ENCODE measurements around the gene SLC18A3. TPM values are rescaled to one million over a fixed set of nuclear protein-coding genes. Genes with fewer than 3 reads are reported as not detected.

Gene SLC18A3
- total RNA-seq, 4 donors from 2014 or later: 0.27 to 1.5 TPM; not detected in 2

DNA sequence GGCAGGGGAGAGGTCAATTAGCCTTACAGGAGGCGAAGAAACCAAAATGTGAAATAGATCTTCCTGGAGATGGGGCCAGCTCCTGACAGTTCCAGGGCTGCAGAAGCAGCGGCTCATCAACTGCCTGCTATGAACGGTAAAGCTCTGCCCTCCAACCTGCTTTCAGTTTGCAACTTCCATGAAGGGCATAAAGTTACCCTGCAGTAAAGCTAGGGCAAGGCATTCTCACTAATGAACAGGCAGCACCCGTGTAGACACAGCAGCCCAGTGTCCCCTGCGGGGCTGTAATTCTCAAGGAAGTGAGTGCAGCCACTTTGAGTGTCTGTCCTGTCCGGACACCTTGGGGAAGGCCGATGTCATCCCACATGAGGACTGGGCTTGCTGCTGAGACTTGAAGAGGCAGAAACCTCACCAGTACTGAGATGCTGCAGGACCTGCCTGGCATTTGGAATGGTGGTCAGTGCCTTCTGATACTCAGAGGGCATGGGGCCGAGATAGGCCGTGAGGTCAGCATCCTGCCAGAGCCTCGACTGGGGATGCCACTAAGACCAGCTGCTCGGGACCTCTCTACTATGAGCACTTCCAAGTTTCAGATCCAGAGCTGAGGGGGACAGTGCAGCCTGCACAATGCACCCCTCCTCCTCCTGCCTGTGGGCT is 43.3 kb downstream of the SLC18A3 start:
- TF ChIP-seq POLR2AphosphoS5 (IDR thresholded peaks at IDR 0.05) (no peak), POLR2A (IDR thresholded peaks at IDR 0.05) (no peak), EP300 (IDR thresholded peaks at IDR 0.05; ENCODE audit: low read depth) (no peak)
- TF ChIP-seq, protein P1, sequence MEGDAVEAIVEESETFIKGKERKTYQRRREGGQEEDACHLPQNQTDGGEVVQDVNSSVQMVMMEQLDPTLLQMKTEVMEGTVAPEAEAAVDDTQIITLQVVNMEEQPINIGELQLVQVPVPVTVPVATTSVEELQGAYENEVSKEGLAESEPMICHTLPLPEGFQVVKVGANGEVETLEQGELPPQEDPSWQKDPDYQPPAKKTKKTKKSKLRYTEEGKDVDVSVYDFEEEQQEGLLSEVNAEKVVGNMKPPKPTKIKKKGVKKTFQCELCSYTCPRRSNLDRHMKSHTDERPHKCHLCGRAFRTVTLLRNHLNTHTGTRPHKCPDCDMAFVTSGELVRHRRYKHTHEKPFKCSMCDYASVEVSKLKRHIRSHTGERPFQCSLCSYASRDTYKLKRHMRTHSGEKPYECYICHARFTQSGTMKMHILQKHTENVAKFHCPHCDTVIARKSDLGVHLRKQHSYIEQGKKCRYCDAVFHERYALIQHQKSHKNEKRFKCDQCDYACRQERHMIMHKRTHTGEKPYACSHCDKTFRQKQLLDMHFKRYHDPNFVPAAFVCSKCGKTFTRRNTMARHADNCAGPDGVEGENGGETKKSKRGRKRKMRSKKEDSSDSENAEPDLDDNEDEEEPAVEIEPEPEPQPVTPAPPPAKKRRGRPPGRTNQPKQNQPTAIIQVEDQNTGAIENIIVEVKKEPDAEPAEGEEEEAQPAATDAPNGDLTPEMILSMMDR (IDR thresholded peaks at IDR 0.05): no peak
- Histone ChIP-seq H3K4me1 (no peaks in the 10 kb centered on the region), H3K27me3 (no peaks in the 10 kb centered on the region), H3K36me3 (no peaks in the 10 kb centered on the region), H3K4me3 (no peak overlapping the region), H3K27ac (no peak overlapping the region), H3K9me3 (no peaks in the 10 kb centered on the region)
- DNase-seq: no peak
- intact Hi-C loops (cut with DNase I; ENCODE audit: low total_unique reads): no loop called here
- in situ Hi-C loops (cut with MboI; ENCODE audit: low pct_ligation_motif_present in 1 of 4, low pct_unique_long_range_greater_than_20kb in 1 of 4, low sequenced_read_pairs in 3 of 4): no loop called here
- WGBS, 2 donors (ENCODE audit: low coverage in 1 of 2): 64% methylated on average over 9 of the region's 11 CpGs; no CpG with 5 or more reads in 1 of the 2 donors

DNA sequence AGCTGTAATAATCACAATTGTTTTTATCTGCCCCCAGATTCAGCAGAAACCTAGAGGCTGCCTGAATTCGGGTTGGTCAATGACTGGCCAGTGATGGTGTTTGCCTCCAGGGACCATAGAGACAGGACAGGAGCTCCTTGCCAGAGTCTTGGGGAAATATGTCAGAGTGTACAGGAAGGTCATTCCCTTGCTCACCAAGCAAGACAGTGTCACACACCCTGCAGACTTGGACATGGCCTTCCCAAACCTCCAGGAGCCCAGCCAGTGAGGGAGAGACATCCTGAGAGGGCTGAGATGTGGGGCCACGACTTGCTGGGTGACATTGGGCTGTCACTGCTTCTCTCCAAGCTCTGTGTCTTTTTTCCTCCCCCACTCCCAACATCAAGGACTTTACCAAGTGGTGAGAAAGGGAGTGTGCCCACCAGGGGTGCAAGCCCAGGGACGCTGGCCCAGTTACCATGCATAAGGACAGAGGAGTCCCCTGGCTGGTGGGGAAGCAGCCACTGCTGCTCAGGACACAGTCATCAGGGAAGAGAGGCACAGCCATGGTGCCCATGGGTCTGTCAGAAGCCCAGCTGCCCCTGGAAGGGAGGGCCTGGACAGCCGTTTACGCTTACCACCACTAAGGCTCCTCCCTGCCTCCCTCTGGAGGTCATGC is 44.1 kb downstream of the SLC18A3 start:
- no peaks in the 10 kb centered on the region for H3K4me1 ChIP-seq
- H3K4me3 ChIP-seq: no peak overlapping the region
- H3K36me3 ChIP-seq: no peaks in the 10 kb centered on the region
- 54% methylated on average over 5 of the region's 5 CpGs; no CpG with 5 or more reads in 1 of the 2 donors for WGBS, 2 donors (ENCODE audit: low coverage in 1 of 2)
- H3K9me3 ChIP-seq: no peaks in the 10 kb centered on the region
- TF ChIP-seq, protein P1 (IDR thresholded peaks at IDR 0.05): no peak
- TF ChIP-seq POLR2AphosphoS5 (IDR thresholded peaks at IDR 0.05) (no peak), EP300 (IDR thresholded peaks at IDR 0.05; ENCODE audit: low read depth) (no peak), POLR2A (IDR thresholded peaks at IDR 0.05) (no peak)
- no peak for DNase-seq
- no peak overlapping the region for H3K27ac ChIP-seq
- intact Hi-C loops (cut with DNase I; ENCODE audit: low total_unique reads) (no loop called here), in situ Hi-C loops (cut with MboI; ENCODE audit: low pct_ligation_motif_present in 1 of 4, low pct_unique_long_range_greater_than_20kb in 1 of 4, low sequenced_read_pairs in 3 of 4) (no loop called here)
- H3K27me3 ChIP-seq: no peaks in the 10 kb centered on the region

DNA sequence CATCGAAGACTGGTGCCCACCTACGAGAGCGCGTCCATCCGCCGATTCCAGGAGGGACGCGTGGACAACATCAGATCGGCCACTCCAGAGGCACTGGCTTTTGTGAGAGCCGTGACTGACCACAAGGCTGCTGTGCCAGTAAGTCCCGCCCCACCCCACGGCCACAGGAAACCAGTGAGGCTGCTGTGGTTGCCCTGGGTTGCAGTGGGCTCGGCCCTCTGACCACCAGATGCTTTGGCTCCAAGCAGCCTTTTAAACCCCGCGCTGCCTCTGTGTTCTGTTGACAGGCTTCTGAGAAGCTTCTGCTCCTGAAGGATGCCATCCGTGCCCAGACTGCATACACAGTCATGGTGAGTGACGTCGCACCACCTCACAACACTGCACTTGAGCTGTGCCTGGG is 45.0 kb downstream of the SLC18A3 start:
- Histone ChIP-seq H3K36me3 (no peaks in the 10 kb centered on the region), H3K9me3 (no peaks in the 10 kb centered on the region), H3K27me3 (no peaks in the 10 kb centered on the region), H3K27ac (no peak overlapping the region), H3K4me3 (no peak overlapping the region), H3K4me1 (no peaks in the 10 kb centered on the region)
- in situ Hi-C loops (cut with MboI; ENCODE audit: low pct_ligation_motif_present in 1 of 4, low pct_unique_long_range_greater_than_20kb in 1 of 4, low sequenced_read_pairs in 3 of 4) (no loop called here), intact Hi-C loops (cut with DNase I; ENCODE audit: low total_unique reads) (no loop called here)
- DNase-seq: no peak
- WGBS, 2 donors (ENCODE audit: low coverage in 1 of 2): 82 to 100% methylated on average over 2 to 18 of the region's 18 CpGs
- no peak for TF ChIP-seq POLR2A (IDR thresholded peaks at IDR 0.05)

DNA sequence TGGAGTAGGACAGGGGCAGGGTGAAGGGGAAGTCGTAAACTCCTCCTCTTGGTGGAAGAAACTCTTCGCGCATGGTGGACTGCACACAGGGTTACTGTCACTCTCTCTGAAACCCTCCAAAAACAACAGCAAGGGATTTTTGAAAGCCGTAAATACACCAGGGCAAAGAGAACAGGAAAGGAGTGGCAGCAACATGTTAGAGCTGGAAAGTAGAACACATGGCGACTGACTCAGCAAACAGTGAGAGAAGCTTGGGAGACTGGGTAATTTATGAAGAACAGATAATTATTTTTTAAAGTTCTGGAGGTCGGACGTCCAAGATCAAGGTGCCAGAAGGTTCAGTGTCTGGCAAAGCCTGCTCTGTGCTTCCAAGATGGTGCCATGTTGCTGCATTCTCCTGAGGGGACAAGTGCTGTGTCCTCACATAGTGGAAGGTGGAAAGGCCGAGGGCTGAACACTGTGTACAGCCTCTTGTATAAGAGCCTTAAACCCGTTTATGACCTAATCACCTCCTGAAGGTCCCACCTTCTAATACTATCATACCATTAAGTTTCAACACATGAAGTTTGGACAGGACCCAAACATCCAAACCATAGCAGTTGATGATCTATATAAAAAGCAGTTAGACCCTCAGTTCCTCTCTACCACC is 46.9 kb downstream of the SLC18A3 start:
- Histone ChIP-seq H3K4me3 (no peak overlapping the region), H3K27me3 (no peaks in the 10 kb centered on the region), H3K9me3 (no peaks in the 10 kb centered on the region), H3K36me3 (no peaks in the 10 kb centered on the region), H3K4me1 (no peaks in the 10 kb centered on the region), H3K27ac (no peak overlapping the region)
- 65 to 78% methylated on average over 7 to 9 of the region's 9 CpGs for WGBS, 2 donors (ENCODE audit: low coverage in 1 of 2)
- no peak for DNase-seq
- intact Hi-C loops (cut with DNase I; ENCODE audit: low total_unique reads): no loop called here
- no peak for TF ChIP-seq POLR2AphosphoS5 (IDR thresholded peaks at IDR 0.05)
- TF ChIP-seq POLR2A (IDR thresholded peaks at IDR 0.05): no peak
- no peak for TF ChIP-seq EP300 (IDR thresholded peaks at IDR 0.05; ENCODE audit: low read depth)
- TF ChIP-seq, protein P1 (IDR thresholded peaks at IDR 0.05): no peak
- in situ Hi-C loops (cut with MboI; ENCODE audit: low pct_ligation_motif_present in 1 of 4, low pct_unique_long_range_greater_than_20kb in 1 of 4, low sequenced_read_pairs in 3 of 4): no loop called here

Data from transverse colon (tissue), 4 donors.